Stomach (tissue), 4 donors: ENCODE measurements around the gene TUBE1.

Experiments
- EP300 ChIP-seq: sonication (generic); formaldehyde crosslinking; IDR thresholded peaks from one replicate; pipeline ENCODE4 v1.6.1; 2017; ENCODE audit warnings: antibody characterized with exemption
- POLR2A ChIP-seq, 4 donors: fragments of 450-650 bp; IDR thresholded peaks; one replicate each; pipeline ENCODE4 v1.6.1; 2016; ENCODE audit warnings: antibody characterized with exemption in 4 of 4, control low read depth in 2 of 4, mild to moderate bottlenecking in 1 of 4, moderate library complexity in 1 of 4
- POLR2AphosphoS5 ChIP-seq, 3 donors: sonication (generic); formaldehyde crosslinking; IDR thresholded peaks; one replicate each; pipeline ENCODE4 v1.6.1; 2016; ENCODE audit warnings: antibody characterized with exemption in 3 of 3
- TF ChIP-seq, protein P1 (sequence below), 7 experiments: fragments of 450-650 bp in 4 of 7; fragments of 200-600 bp in 3 of 7; sonication (generic) in 3 of 7; IDR thresholded peaks; one replicate each; pipeline ENCODE4 v1.5.1; 2016 to 2019; ENCODE audit warnings: antibody characterized with exemption in 7 of 7, control low read depth in 2 of 7, mild to moderate bottlenecking in 1 of 7

DNA sequence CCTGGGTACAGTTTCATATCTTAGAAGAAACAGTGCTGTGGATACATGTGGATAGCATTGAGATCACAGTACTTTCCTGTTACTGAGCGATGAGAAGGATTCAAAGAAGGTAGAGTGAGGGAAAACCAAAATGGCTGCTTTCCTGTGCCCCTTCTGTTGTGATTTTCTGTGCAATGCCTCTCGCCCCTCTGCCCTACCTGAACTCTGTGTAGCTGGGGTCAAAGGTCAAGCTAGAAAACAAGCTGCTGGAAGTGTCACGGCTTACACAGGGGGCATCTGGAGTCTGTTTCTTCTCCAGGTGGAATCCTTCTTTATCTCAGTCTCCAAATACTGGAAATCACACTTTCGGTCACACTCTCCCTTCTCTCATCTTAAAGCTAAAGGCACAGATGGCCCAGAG, 60.3 kb downstream of the TUBE1 start:
- TF ChIP-seq, protein P1, sequence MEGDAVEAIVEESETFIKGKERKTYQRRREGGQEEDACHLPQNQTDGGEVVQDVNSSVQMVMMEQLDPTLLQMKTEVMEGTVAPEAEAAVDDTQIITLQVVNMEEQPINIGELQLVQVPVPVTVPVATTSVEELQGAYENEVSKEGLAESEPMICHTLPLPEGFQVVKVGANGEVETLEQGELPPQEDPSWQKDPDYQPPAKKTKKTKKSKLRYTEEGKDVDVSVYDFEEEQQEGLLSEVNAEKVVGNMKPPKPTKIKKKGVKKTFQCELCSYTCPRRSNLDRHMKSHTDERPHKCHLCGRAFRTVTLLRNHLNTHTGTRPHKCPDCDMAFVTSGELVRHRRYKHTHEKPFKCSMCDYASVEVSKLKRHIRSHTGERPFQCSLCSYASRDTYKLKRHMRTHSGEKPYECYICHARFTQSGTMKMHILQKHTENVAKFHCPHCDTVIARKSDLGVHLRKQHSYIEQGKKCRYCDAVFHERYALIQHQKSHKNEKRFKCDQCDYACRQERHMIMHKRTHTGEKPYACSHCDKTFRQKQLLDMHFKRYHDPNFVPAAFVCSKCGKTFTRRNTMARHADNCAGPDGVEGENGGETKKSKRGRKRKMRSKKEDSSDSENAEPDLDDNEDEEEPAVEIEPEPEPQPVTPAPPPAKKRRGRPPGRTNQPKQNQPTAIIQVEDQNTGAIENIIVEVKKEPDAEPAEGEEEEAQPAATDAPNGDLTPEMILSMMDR (IDR thresholded peaks at IDR 0.05) = no peak
- TF ChIP-seq POLR2AphosphoS5 (IDR thresholded peaks at IDR 0.05) (no peak), POLR2A (IDR thresholded peaks at IDR 0.05) (no peak), EP300 (no peak)
